Measurements from ENCODE around the gene C8B. TPM values are rescaled to one million over a fixed set of nuclear protein-coding genes. Genes with fewer than 3 reads are reported as not detected.

The C8B gene
- total and polyA plus RNA-seq, 2 experiments from 2014 or later, result not detected

DNA sequence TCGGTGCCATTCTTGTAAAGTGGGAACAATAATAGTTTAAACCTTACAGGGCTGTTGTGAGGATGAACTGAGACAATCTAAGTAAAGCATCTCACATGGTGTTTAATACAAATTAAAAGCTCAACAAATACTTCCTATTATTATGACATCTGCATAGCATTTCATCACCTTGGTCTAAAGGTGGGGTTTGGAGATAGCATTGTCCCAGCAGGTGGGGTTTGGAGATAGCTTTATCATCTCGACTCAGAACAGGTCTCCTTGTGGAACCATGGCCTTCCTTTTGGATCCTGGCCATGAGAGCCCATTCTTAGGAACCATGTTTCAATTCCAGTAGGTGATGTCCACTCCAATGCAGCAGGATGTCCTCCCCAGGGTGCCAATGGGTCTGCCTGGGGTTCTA lies 20.6 kb upstream of the C8B start:
- H3K4me3 ChIP-seq, result no peak overlapping the region
- no peaks in the 10 kb centered on the region for H3F3A ChIP-seq (ENCODE audit: insufficient read depth)
- no peaks in the 10 kb centered on the region for H3K79me2 ChIP-seq (ENCODE audit: insufficient read depth)
- 37 to 48% methylated on average over 2 of the region's 2 CpGs for WGBS, 2 experiments (ENCODE audit: low coverage in 1 of 2, low lambda C conversion rate in 2 of 2, missing lambda C conversion rate in 2 of 2)
- no peak overlapping the region for H3K9ac ChIP-seq
- no peak overlapping the region for H2AFZ ChIP-seq
- no peaks in the 10 kb centered on the region for H3K9me3 ChIP-seq (ENCODE audit: low read depth)
- H4K20me1 ChIP-seq (ENCODE audit: insufficient read depth), result no peaks in the 10 kb centered on the region
- in situ Hi-C loops (cut with MboI), result no loop called here
- no peak overlapping the region for H3K4me2 ChIP-seq (ENCODE audit: unreplicated experiment)
- H3K27ac ChIP-seq, result no peak overlapping the region
- no peak for DNase-seq
- no peaks in the 10 kb centered on the region for H3K27me3 ChIP-seq (replicated peaks; ENCODE audit: insufficient read depth)
- H3K36me3 ChIP-seq (ENCODE audit: low read depth), result no peaks in the 10 kb centered on the region
- TF ChIP-seq EZH2 (IDR thresholded peaks at IDR 0.05; ENCODE audit: insufficient read depth, poor library complexity, severe bottlenecking) (no peak), EZH2phosphoT487 (IDR thresholded peaks at IDR 0.05; ENCODE audit: insufficient read depth, low read depth) (no peak)
- H3K9me2 ChIP-seq (ENCODE audit: insufficient read depth), result no peaks in the 10 kb centered on the region
- H3K4me1 ChIP-seq (ENCODE audit: insufficient read depth), result no peaks in the 10 kb centered on the region

GRCh38 chr1:56985857-56986256 lies 20.0 kb upstream of the C8B start:
- in situ Hi-C loops (cut with MboI), result no loop called here
- H3K79me2 ChIP-seq (ENCODE audit: insufficient read depth), result no peaks in the 10 kb centered on the region

DNA sequence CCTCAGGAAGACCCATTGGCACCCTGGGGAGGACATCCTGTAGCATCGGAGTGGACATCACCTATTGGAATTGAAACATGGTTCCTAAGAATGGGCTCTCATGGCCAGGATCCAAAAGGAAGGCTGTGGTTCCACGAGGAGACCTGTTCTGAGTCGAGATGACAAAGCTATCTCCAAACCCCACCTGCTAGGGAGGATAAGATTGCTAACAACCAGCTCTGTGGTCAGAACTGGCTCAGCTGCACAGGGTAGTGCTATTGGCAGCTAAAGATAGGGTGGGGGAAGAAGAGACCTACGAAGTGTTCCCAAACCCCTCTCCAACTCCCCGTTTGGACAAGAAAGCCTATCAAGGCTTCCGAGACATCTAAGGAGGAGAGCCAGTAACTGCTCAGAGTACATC lies 17.7 kb upstream of the C8B start:
- Histone ChIP-seq H3K36me3 (ENCODE audit: low read depth) (no peaks in the 10 kb centered on the region), H3K9me2 (ENCODE audit: insufficient read depth) (no peaks in the 10 kb centered on the region)

More at GRCh38 chr1:56985857-56986256, 20.0 kb upstream of the C8B start:
- Histone ChIP-seq H4K20me1 (ENCODE audit: insufficient read depth) (no peaks in the 10 kb centered on the region), H3K4me1 (ENCODE audit: insufficient read depth) (no peaks in the 10 kb centered on the region), H2AFZ (no peak overlapping the region), H3K9me2 (ENCODE audit: insufficient read depth) (no peaks in the 10 kb centered on the region), H3F3A (ENCODE audit: insufficient read depth) (no peaks in the 10 kb centered on the region), H3K27ac (no peak overlapping the region), H3K9ac (no peak overlapping the region), H3K4me2 (ENCODE audit: unreplicated experiment) (no peak overlapping the region), H3K9me3 (ENCODE audit: low read depth) (no peaks in the 10 kb centered on the region), H3K36me3 (ENCODE audit: low read depth) (no peaks in the 10 kb centered on the region), H3K4me3 (no peak overlapping the region), H3K27me3 (replicated peaks; ENCODE audit: insufficient read depth) (no peaks in the 10 kb centered on the region)
- 69 to 82% methylated on average over 2 of the region's 2 CpGs for WGBS, 2 experiments (ENCODE audit: low coverage in 1 of 2, low lambda C conversion rate in 2 of 2, missing lambda C conversion rate in 2 of 2)
- no peak for DNase-seq
- TF ChIP-seq EZH2phosphoT487 (IDR thresholded peaks at IDR 0.05; ENCODE audit: insufficient read depth, low read depth) (no peak), EZH2 (IDR thresholded peaks at IDR 0.05; ENCODE audit: insufficient read depth, poor library complexity, severe bottlenecking) (no peak)

DNA sequence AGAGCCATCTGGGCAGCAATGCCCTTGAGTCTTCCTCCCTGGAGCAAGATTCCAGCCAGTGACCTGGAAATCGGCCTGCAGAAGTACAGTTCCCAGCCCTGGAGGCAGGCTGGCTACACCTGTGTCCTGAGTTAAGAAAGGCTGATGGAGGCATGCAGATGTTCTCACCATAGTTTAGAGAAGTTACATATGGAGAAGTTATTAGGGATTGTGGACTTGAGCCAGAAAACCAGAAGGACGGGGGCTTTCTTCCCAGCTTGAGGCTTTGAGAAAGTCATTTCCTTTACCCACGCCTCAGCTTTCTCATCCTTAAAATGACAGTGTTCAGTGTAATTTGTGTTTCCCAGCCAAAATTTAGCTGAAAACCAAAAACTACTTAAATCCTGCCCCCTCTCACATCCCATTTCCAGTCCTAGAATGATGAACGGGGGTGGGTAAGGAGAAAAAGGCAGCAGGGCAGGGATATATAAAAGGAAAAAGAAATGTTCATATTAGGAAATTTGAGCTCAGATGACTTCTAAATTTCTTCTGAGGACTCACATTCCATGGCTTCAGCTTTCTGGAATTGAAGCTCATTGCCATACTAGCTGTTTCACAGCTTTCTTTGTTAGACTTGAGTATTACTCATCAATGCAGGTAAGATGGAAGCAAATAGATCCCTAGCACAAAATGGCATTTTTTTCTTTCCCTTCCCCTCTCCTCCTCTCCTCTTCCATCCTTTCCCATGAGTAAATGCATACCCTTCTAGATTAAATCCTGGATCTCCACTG lies 14.4 kb upstream of the C8B start:
- in situ Hi-C loops (cut with MboI), result loop anchor here (10.0 kb wide), 1 partner anchor 145 kb away; no protein-coding TSS in a partner anchor
- no peak for DNase-seq
- H3K4me1 ChIP-seq (ENCODE audit: insufficient read depth), result no peaks in the 10 kb centered on the region
- 10 to 12% methylated on average over 4 of the region's 4 CpGs for WGBS, 2 experiments (ENCODE audit: low coverage in 1 of 2, low lambda C conversion rate in 2 of 2, missing lambda C conversion rate in 2 of 2)
- H3K4me2 ChIP-seq (ENCODE audit: unreplicated experiment), result no peak overlapping the region
- no peak overlapping the region for H3K9ac ChIP-seq
- TF ChIP-seq EZH2 (IDR thresholded peaks at IDR 0.05; ENCODE audit: insufficient read depth, poor library complexity, severe bottlenecking) (no peak), EZH2phosphoT487 (IDR thresholded peaks at IDR 0.05; ENCODE audit: insufficient read depth, low read depth) (no peak)
- no peaks in the 10 kb centered on the region for H3F3A ChIP-seq (ENCODE audit: insufficient read depth)
- H3K79me2 ChIP-seq (ENCODE audit: insufficient read depth), result no peaks in the 10 kb centered on the region
- H3K9me3 ChIP-seq (ENCODE audit: low read depth), result no peaks in the 10 kb centered on the region
- H2AFZ ChIP-seq, result no peak overlapping the region
- H3K27ac ChIP-seq, result no peak overlapping the region
- H3K9me2 ChIP-seq (ENCODE audit: insufficient read depth), result no peaks in the 10 kb centered on the region
- H4K20me1 ChIP-seq (ENCODE audit: insufficient read depth), result no peaks in the 10 kb centered on the region
- no peaks in the 10 kb centered on the region; the same call in 1 of the 2 replicates for H3K27me3 ChIP-seq (replicated peaks; ENCODE audit: insufficient read depth)
- H3K36me3 ChIP-seq (ENCODE audit: low read depth), result no peaks in the 10 kb centered on the region
- H3K4me3 ChIP-seq, result no peak overlapping the region

More for the DNA sequence above, 17.7 kb upstream of the C8B start:
- H3K4me1 ChIP-seq (ENCODE audit: insufficient read depth), result no peaks in the 10 kb centered on the region
- TF ChIP-seq EZH2phosphoT487 (IDR thresholded peaks at IDR 0.05; ENCODE audit: insufficient read depth, low read depth), result no peak
- TF ChIP-seq EZH2 (IDR thresholded peaks at IDR 0.05; ENCODE audit: insufficient read depth, poor library complexity, severe bottlenecking), result no peak
- H3K9me3 ChIP-seq (ENCODE audit: low read depth), result no peaks in the 10 kb centered on the region
- no peak for DNase-seq
- no peak overlapping the region for H3K9ac ChIP-seq
- WGBS, 2 experiments (ENCODE audit: low coverage in 1 of 2, low lambda C conversion rate in 2 of 2, missing lambda C conversion rate in 2 of 2), result 42 to 48% methylated on average over 6 of the region's 6 CpGs
- H3F3A ChIP-seq (ENCODE audit: insufficient read depth), result no peaks in the 10 kb centered on the region
- H3K4me3 ChIP-seq, result no peak overlapping the region
- no peaks in the 10 kb centered on the region for H4K20me1 ChIP-seq (ENCODE audit: insufficient read depth)
- no peak overlapping the region for H3K4me2 ChIP-seq (ENCODE audit: unreplicated experiment)
- H3K27me3 ChIP-seq (replicated peaks; ENCODE audit: insufficient read depth), result no peaks in the 10 kb centered on the region; the same call in 1 of the 2 replicates
- H3K79me2 ChIP-seq (ENCODE audit: insufficient read depth), result no peaks in the 10 kb centered on the region
- H2AFZ ChIP-seq, result no peak overlapping the region
- H3K27ac ChIP-seq, result no peak overlapping the region
- in situ Hi-C loops (cut with MboI), result no loop called here
